HEK293T (cell line): ENCODE results near the gene ITGB2.

ENCODE experiments used
- BHLHE40 ChIP-seq: fragments of 450-650 bp; IDR thresholded peaks from 2 replicates; pipeline ENCODE4 v1.6.1; 2016; ENCODE audit warnings: mild to moderate bottlenecking, moderate library complexity, borderline replicate concordance
- CTBP1 ChIP-seq: fragments of 450-650 bp; IDR thresholded peaks from 2 replicates; pipeline ENCODE4 v1.6.1; 2016; ENCODE audit warnings: borderline replicate concordance
- ELF4 ChIP-seq: fragments of 450-650 bp; IDR thresholded peaks from 2 replicates; pipeline ENCODE4 v1.6.1; 2017; ENCODE audit warnings: antibody characterized with exemption
- FOXA1 ChIP-seq: fragments of 450-650 bp; IDR thresholded peaks from 2 replicates; pipeline ENCODE4 v1.6.1; 2016; ENCODE audit warnings: mild to moderate bottlenecking
- L3MBTL2 ChIP-seq: fragments of 450-650 bp; conservative IDR thresholded peaks from 2 replicates; pipeline ENCODE4 v1.6.1; 2016; ENCODE audit warnings: mild to moderate bottlenecking
- NFRKB ChIP-seq: fragments of 450-650 bp; IDR thresholded peaks from 2 replicates; pipeline ENCODE4 v1.6.1; 2016; ENCODE audit warnings: mild to moderate bottlenecking, moderate library complexity
- SP1 ChIP-seq: fragments of 450-650 bp; IDR thresholded peaks from 2 replicates; pipeline ENCODE4 v1.6.1; 2017
- ZNF384 ChIP-seq: fragments of 450-650 bp; IDR thresholded peaks from 2 replicates; pipeline ENCODE4 v1.6.1; 2016

GRCh38 chr21:44942566-44942965, 21.9 kb upstream of the ITGB2 start:
- TF ChIP-seq ZNF384: no peak
- TF ChIP-seq ELF4: no peak
- no peak for TF ChIP-seq L3MBTL2
- no peak for TF ChIP-seq BHLHE40
- TF ChIP-seq NFRKB: no peak
- no peak for TF ChIP-seq SP1
- TF ChIP-seq FOXA1: no peak
- no peak for TF ChIP-seq CTBP1
